ENCODE measurements around the gene ZNF182.
"Not testable (repeated sequence)": the region's sequence is repeated elsewhere in the genome, so short reads cannot be mapped to it uniquely, and the experiment has no call there.

Gene ZNF182

DNA sequence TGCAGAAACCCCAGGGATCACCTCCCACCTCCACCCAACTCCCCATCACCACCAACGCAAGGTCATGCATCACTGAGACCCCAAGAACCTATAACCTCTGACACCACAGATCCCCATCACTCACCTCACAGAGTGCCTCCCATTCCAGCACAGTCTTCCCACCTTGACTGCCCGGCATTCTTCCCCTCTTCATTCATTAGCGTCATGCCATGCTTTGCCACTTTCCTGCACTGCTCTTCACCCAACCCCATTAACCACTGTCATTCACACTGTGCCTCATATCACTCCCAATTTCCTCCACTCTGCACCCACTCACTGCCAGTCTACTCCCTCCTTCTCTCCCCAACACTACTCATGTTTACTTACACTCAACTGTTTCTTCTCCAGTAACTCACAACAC lies 30.6 kb downstream of the ZNF182 start (continued):
- TF ChIP-seq, protein P1, sequence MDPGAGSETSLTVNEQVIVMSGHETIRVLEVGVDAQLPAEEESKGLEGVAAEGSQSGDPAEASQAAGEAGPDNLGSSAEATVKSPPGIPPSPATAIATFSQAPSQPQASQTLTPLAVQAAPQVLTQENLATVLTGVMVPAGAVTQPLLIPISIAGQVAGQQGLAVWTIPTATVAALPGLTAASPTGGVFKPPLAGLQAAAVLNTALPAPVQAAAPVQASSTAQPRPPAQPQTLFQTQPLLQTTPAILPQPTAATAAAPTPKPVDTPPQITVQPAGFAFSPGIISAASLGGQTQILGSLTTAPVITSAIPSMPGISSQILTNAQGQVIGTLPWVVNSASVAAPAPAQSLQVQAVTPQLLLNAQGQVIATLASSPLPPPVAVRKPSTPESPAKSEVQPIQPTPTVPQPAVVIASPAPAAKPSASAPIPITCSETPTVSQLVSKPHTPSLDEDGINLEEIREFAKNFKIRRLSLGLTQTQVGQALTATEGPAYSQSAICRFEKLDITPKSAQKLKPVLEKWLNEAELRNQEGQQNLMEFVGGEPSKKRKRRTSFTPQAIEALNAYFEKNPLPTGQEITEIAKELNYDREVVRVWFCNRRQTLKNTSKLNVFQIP (CRISPR knock-in tag; IDR thresholded peaks at IDR 0.05; ENCODE audit: borderline replicate concordance, low read depth): no peak
- no peak for TF ChIP-seq ZNF8 (CRISPR knock-in tag; IDR thresholded peaks at IDR 0.05)
- TF ChIP-seq ZNF70 (CRISPR knock-in tag; IDR thresholded peaks at IDR 0.05): no peak

DNA sequence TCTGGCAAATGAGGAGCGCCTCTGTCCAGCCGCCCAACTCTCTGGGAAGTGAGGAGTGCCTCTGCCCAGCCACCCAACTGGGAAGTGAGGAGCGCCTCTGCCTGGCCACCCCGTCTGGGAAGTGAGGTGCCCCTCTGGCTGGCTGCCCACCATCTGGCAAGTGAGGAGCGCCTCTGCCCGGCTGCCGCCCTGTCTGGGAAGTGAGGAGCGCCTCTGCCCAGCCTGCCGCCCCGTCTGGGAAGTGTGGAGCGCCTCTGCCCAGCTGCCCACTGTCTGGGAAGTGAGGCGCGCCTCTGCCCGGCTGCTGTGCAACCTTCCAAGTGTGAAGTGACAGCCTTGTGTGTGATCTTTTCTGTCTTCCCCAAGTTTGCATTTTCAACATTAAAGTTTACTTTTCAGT lies 38.3 kb downstream of the ZNF182 start:
- ATAC-seq: not testable (repeated sequence)

DNA sequence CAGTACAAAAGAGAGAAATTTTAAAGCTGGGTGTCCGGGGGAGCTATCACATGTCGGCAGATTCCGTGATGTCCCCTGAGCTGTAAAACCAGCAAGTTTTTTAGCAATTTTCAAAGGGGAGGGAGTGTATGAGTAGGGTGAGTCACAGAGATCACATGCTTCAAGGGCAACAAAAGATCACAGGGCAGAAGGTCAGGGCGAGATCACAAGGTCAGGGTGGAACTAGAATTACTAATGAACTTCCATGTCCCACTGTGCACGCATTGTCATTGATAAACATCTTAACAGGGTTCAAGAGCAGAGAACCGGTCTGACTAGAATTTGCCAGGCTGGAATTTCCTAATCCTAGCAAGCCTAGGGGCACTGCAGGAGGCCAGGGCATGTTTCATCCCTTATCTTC lies 42.0 kb downstream of the ZNF182 start:
- ATAC-seq: not testable (repeated sequence)

DNA sequence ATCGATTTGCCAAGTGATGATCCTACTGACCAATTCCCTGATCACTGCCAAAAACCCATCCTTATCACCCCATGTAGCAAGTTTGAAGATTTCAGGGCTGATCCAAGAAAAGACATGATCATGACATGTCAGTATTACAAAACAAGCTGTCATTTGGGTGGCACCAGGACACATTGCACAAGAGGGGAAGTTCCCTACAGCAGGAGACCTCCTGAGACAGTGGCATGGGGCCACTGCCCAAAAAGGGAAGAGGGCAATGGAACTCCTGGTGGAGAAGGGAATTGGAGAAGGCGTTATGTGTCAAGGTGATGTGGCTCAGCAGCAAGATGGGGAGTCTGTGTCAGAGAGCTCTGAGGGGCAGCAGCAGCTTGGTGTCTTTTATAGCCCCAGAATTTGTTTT lies 43.4 kb downstream of the ZNF182 start:
- ATAC-seq: no peak
- TF ChIP-seq ESRRG (CRISPR knock-in tag; IDR thresholded peaks at IDR 0.05) (no peak), CSDC2 (CRISPR knock-in tag; IDR thresholded peaks at IDR 0.05) (no peak), TOX (CRISPR knock-in tag; IDR thresholded peaks at IDR 0.05; ENCODE audit: borderline replicate concordance) (no peak), ISL1 (CRISPR knock-in tag; IDR thresholded peaks at IDR 0.05) (no peak), TCF4 (CRISPR knock-in tag; IDR thresholded peaks at IDR 0.05; ENCODE audit: borderline replicate concordance) (no peak), BACH2 (CRISPR knock-in tag; IDR thresholded peaks at IDR 0.05; ENCODE audit: borderline replicate concordance) (no peak), ZNF565 (CRISPR knock-in tag; conservative IDR thresholded peaks at IDR 0.05; ENCODE audit: low read depth) (no peak), GLIS3 (CRISPR knock-in tag; IDR thresholded peaks at IDR 0.05) (no peak), ARNTL (CRISPR knock-in tag; IDR thresholded peaks at IDR 0.05; ENCODE audit: borderline replicate concordance, low read depth) (no peak), SNAI2 (CRISPR knock-in tag; IDR thresholded peaks at IDR 0.05) (no peak)
- TF ChIP-seq, protein P2, sequence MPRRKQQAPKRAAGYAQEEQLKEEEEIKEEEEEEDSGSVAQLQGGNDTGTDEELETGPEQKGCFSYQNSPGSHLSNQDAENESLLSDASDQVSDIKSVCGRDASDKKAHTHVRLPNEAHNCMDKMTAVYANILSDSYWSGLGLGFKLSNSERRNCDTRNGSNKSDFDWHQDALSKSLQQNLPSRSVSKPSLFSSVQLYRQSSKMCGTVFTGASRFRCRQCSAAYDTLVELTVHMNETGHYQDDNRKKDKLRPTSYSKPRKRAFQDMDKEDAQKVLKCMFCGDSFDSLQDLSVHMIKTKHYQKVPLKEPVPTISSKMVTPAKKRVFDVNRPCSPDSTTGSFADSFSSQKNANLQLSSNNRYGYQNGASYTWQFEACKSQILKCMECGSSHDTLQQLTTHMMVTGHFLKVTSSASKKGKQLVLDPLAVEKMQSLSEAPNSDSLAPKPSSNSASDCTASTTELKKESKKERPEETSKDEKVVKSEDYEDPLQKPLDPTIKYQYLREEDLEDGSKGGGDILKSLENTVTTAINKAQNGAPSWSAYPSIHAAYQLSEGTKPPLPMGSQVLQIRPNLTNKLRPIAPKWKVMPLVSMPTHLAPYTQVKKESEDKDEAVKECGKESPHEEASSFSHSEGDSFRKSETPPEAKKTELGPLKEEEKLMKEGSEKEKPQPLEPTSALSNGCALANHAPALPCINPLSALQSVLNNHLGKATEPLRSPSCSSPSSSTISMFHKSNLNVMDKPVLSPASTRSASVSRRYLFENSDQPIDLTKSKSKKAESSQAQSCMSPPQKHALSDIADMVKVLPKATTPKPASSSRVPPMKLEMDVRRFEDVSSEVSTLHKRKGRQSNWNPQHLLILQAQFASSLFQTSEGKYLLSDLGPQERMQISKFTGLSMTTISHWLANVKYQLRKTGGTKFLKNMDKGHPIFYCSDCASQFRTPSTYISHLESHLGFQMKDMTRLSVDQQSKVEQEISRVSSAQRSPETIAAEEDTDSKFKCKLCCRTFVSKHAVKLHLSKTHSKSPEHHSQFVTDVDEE (CRISPR knock-in tag; IDR thresholded peaks at IDR 0.05): no peak
- TF ChIP-seq, protein P3, sequence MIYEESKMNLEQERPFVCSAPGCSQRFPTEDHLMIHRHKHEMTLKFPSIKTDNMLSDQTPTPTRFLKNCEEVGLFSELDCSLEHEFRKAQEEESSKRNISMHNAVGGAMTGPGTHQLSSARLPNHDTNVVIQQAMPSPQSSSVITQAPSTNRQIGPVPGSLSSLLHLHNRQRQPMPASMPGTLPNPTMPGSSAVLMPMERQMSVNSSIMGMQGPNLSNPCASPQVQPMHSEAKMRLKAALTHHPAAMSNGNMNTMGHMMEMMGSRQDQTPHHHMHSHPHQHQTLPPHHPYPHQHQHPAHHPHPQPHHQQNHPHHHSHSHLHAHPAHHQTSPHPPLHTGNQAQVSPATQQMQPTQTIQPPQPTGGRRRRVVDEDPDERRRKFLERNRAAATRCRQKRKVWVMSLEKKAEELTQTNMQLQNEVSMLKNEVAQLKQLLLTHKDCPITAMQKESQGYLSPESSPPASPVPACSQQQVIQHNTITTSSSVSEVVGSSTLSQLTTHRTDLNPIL (CRISPR knock-in tag; IDR thresholded peaks at IDR 0.05; ENCODE audit: low read depth): no peak

DNA sequence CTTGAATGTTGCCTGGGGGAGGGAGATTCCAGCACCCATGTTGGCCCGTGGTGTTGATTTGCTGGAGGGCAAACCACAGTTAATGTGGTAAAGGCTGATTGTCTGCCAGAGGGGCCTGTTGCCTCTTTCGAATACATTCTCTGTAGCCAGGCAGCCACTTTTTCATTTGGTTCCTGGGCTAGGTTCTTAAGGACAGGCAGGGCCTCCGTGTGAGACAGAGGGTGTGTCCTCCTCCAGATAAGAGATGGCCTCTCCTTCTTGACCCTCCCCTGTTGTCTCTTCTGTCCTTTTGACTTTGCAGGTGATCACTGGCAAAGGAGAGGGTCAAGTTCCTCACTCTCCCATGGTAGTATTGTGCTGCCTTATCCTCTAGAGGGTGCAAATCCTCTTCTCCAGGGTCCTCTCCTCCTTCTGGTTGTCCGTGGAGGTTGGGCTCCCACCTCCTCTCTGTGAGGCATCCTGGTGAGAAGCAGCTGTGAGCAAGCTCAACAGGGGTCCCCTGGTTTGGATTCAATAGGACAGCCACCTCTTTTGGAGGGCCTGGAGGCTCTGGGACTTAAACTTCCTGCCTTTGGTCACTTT lies 44.9 kb downstream of the ZNF182 start:
- ATAC-seq: peak; percentile 78; the same call in 2 of the 3 replicates

DNA sequence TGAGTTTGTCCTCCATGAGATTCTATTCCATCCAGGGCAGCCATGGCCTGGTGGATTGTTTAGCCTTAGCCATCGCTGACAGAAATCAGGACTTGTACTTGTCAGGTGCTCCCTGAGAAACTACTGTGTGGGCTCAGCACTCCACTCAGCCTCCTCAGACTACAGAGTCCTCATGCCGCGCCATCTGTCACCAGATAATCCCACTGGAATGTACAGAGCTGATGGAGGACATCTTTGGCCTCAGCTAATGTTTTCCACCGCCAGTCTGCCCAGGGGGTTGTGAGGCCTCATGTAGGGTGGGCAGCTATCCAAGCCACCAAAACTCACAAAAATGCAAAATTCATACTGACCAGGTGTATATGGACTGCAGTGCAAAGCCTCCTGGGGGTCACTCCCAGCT lies 45.6 kb downstream of the ZNF182 start:
- not testable (repeated sequence) for ATAC-seq

More for the DNA sequence above, 44.9 kb downstream of the ZNF182 start:
- TF ChIP-seq ZNF70 (CRISPR knock-in tag; IDR thresholded peaks at IDR 0.05) (no peak), BACH2 (CRISPR knock-in tag; IDR thresholded peaks at IDR 0.05; ENCODE audit: borderline replicate concordance) (no peak), TOX (CRISPR knock-in tag; IDR thresholded peaks at IDR 0.05; ENCODE audit: borderline replicate concordance) (no peak), ISL1 (CRISPR knock-in tag; IDR thresholded peaks at IDR 0.05) (no peak), ZFP30 (CRISPR knock-in tag; IDR thresholded peaks at IDR 0.05) (no peak)
- TF ChIP-seq, protein P2 (CRISPR knock-in tag; IDR thresholded peaks at IDR 0.05): no peak
- TF ChIP-seq, protein P3 (CRISPR knock-in tag; IDR thresholded peaks at IDR 0.05; ENCODE audit: low read depth): no peak
- TF ChIP-seq, protein P4, sequence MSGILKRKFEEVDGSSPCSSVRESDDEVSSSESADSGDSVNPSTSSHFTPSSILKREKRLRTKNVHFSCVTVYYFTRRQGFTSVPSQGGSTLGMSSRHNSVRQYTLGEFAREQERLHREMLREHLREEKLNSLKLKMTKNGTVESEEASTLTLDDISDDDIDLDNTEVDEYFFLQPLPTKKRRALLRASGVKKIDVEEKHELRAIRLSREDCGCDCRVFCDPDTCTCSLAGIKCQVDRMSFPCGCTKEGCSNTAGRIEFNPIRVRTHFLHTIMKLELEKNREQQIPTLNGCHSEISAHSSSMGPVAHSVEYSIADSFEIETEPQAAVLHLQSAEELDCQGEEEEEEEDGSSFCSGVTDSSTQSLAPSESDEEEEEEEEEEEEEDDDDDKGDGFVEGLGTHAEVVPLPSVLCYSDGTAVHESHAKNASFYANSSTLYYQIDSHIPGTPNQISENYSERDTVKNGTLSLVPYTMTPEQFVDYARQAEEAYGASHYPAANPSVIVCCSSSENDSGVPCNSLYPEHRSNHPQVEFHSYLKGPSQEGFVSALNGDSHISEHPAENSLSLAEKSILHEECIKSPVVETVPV (CRISPR knock-in tag; IDR thresholded peaks at IDR 0.05): no peak

Measured in SK-N-SH treated with all-trans-retinoic acid at 6 μM for 48 hours (cell line).